Fibroblast of gingiva (primary cell): ENCODE data around the gene NOL11.
"Not testable (repeated sequence)": the region's sequence is repeated elsewhere in the genome, so short reads cannot be mapped to it uniquely, and the experiment has no call there.

Source experiments
- DNase-seq: peaks from one replicate; pipeline ENCODE4 v3.0.0-alpha.2; 2011; ENCODE audit warnings: low read depth

Gene NOL11

DNA sequence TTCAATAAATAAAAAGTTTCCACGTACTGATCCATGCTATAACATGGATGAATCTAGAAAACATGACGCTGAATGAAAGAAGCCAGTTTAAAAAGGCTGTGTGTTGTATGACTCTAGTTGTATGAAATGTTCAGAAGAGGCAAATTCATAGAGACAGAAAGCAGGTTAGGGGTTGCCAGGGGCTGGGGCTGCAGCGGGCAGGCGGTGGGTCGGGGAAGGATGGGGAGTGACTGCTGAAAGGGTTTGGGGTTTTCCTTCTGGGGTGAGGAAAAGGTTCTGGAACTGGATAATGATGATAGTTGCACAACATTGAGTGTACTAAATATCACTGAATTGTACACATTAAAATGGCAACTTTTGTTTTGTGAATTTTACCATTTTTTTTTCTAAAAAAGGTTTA lies 36.3 kb downstream of the NOL11 start:
- DNase-seq: no peak

DNA sequence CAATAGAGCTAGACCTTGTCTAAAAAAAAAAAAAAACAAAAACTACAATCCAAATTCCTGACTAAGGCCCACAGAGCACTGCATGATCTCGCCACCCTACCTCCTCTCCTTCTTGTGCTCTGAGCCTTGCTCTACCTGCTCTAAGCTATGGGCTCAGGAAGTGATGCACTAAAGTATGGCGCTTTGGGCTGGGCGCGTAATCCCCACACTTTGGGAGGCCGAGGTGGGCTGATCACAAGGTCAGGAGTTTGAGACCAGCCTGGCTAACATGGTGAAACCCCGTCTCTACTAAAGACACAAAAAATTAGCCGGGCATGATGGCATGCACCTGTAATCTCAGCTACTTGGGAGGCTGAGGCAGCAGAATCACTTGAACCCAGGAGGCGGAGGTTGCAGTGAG lies 37.0 kb downstream of the NOL11 start:
- not testable (repeated sequence) for DNase-seq

DNA sequence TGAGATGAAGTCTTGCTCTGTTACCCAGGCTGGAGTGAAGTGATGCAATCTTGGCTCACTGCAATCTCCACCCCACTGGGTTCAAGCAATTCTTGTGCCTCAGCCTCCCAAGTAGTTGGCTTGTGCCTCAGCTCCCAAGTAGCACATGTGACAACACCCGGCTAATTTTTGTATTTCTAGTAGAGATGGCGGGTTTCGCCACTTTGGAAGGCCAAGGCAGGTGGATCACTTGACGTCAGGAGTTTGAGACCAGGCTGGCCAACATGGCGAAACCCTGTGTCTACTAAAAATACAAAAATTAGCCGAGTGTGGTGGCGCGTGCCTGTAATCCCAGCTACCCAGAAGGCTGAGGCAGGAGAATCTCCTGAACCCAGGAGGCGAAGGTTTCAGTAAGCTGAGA lies 39.0 kb downstream of the NOL11 start:
- not testable (repeated sequence) for DNase-seq

DNA sequence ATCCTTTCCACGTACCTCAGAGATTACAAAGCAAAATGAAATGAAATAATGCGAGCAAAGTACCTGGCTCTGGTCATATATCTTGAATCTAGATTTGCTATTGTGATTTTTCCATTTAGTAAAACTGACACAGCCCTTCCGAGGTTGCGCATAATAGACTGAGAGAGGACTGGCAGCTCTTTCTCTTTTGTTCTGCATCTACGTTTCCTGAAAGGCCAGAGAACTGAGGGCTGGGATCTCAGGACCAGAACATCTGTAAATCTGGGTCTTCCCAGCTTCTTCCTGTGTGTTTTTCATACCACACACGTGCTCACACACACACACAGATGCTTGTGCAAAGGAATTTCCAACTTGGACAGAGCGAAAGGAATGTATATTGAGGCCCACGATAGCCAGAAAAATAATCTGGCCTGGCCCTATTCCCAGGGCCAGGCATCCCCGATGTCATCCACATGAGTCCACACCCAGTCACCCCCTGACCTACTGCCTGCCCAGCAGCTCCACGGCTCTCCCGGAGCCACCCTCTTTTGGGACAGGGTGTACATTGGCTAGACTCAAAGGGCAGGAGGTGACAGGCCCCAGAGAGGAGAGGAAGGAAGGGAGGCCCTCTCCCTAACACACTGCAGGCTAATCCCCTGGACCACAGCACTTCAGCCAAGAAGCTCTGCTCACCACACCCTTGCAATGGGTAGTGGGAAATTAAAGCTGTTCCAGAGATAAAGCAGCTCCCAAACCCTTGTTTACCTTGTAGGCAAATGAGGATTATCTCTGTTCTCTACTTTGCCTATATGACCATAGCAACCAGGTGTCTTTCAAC lies 41.8 kb downstream of the NOL11 start:
- DNase-seq: peak; percentile 64

DNA sequence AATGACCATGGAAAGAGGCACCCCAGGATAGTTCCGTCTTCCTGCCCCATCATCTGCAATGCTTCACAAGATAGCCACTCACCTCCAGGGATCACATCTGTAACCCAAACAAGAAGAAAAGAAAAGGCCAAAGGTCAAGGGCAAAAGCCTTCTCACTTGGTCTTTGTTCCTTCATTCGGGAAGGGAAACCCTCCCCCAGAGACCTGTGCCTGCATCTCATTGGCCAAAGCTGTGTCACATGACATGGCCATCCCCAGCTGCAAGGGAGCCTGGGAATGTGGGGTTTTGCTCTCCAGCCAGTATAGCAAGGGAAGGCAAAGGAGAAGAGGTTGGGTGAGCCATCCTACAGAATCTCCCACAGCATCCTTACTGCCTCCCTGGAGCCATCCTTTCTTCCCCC lies 47.9 kb downstream of the NOL11 start:
- DNase-seq: no peak

DNA sequence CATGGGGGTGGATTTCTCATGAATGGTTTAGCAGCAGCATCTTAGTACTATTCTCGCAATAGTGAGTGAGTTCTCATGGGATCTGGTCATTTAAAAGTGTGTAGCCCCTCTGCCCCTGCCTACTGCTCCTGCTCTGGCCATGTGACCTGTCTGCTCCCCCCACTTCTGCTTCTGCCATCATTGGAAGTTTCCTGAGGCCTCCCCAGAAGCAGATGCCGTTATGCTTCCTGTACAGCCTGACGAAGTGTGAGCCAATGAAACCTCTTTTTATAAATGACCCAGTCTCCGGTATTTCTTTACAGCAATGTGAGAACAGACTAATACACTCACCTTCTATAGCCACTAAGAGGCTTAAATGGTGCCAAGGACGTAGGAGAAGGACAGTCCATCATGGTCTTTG lies 51.5 kb downstream of the NOL11 start:
- no peak for DNase-seq

DNA sequence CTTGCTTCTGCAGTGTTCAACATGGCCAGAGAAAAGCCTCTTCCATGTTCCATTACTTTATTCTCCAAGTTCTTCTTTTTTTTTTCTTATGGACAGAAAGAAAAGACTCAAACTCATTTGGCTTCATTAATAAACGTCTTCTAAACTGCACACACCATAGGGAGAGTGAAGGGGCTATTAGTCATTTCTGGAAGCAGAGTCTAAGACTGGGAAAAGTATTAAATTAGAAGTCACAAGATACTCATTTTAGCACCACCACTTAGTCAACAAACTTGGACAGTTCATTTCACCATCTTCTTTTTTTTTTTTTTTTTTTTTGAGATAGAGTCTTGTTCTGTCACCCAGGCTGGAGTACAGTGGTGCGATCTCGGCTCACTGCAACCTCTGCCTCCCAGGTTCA lies 52.8 kb downstream of the NOL11 start:
- DNase-seq: no peak

DNA sequence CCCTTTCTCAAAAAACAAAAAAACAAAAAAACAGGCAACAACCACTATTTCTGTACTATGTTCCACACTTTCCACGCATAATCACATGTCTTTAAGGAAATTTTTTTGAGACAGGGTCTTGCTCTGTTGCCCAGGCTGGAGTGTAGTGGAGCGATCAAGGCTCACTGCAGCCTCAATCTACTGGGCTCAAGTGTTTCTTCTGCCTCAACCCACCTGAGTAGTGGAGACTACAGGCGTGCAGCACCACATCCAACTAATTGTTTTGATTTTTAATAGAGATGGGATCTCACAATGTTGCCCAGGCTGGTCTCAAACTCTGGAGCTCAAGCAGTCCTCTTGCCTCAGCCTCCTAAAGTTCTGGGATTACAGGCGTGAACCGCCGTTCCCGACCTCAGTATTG lies 54.9 kb downstream of the NOL11 start:
- DNase-seq: no peak

DNA sequence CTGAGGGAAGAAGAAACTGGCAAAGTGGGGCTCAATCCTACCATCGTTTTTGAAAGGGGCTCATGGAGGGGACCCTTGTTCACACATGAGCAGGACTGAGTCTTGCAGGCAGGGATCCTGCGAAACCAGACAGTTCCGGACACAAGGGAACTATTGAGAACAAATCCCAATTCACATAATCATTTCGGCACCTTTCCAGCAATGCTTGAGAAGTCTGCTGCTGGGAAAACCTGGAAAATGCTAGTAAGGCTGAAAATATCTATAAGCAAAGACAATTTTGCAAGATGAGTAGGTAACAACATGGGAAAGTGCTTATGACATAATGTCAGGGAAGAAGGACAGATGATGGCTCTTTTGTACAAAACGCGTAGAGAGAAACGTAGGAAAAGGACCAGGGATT lies 55.5 kb downstream of the NOL11 start:
- no peak for DNase-seq

DNA sequence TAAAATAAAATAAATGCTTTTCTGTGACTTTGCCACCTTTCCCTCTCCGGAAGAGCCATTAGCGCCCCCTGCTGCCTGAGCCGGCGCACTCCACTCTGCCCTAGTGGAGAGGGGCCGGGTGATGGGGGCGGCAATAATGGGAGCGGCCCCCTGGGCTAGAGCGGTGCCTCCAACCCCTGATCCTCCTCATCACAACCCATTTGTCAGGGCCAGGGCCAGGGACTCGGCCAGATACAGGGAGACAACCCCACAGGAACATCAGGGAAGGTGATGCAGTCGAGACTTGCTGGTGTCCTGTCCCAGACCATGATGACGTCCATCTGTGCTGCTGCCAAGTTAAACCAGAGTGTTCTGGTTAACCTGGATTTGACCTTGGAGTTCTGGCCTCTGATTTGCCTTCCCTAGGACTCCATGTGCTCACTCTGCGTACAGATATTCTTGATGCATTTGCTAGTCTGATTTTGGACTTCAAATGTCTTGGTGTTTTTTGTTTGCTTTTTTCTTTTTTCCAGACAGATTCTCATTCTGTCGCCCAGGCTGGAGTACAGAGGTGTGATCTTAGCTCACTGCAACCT lies 61.4 kb downstream of the NOL11 start:
- DNase-seq: peak; percentile 46

DNA sequence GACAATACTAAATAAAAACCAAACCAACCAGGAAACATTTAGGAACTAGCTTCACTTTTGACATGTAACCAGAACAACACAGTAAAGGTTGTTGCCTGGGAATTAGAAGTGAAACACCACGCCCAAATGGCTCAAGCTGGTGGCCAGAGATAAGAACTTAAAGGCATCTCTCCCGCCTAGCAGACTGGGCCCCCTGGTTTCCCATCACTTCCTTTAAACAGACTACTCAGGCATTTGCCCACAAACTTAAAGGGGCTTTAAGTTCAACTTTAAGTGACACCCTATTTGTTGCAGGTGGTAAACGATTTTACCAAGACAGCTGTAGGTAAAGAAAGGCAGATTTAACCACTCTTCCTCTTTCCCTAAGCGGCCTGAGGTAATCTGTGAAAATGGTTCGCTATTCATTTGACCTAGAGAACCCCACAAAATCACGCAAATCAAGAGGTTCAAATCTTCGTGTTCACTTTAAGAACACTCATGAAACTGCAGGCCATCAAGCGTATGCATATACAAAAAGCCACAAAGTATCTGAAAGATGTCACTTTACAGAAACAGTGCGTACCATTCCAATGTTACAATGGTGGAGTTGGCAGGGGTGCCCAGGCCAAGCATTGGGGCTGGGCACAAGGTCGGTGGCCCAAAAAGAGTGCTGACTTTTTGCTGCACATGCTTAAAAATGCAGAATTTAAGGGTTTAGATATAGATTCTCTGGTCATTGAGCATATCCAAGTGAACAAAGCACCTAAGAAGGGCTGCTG lies 66.8 kb downstream of the NOL11 start:
- DNase-seq: no peak

DNA sequence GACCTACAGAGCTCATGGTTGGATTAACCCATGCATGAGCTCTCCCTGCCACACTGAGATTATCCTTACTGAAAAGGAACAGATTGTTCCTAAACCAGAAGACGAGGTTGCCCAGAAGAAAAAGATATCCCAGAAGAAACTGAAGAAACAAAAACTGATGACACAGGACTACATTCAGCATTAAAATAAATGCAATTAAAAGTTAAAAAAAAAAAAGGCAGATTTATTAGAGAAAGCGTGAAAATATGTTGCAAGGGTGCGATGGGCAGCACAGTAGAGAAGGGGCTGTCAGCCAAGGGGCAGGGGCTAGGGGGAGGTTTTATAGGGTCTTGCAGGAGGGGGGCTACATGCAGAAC lies 67.4 kb downstream of the NOL11 start:
- DNase-seq: no peak

DNA sequence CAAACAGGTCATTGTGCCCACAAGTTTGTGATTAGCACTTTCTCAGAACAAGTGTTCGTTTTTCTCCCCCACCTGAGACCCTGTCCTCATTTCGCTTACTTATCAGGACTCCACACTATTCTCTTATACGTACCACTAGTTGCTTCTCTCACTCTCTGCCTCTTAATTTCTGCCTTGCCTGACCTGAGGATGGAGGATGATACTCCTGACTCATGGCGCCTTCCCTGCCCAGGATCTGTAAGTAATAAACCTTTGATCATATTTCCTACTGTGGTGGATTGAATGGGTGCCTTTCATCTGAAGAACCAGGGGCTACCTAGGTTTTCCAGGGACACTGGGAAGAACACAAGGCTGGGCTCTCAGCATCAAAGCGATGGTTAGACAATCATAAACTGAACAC lies 67.8 kb downstream of the NOL11 start:
- DNase-seq: no peak
